GM10248 (cell line): Measurements from ENCODE around the gene RSRC1.

ENCODE experiments used
- CTCF ChIA-PET: fragments of 300-600 bp; sonication (Branson Sonifier 250); formaldehyde crosslinking; extraction: SDS; loops from one replicate; lab custom pipeline; 2021; ENCODE audit warnings: antibody characterized with exemption; lab: Yijun Ruan, JAX
- POLR2A ChIA-PET: fragments of 350-650 bp; sonication (Branson Sonifier 250); formaldehyde crosslinking; extraction: SDS; loops from one replicate; lab custom pipeline; 2020; ENCODE audit warnings: antibody characterized with exemption; lab: Yijun Ruan, JAX
- DNase-seq: peaks from one replicate; pipeline ENCODE4 v3.0.0; 2012; ENCODE audit errors: extremely low spot score
- CTCF ChIP-seq: IDR thresholded peaks from 2 replicates; pipeline ENCODE4 v1.5.1; 2012; ENCODE audit warnings: mild to moderate bottlenecking, low read depth; ENCODE audit errors: extremely low read depth, missing control alignments, control extremely low read depth

RSRC1 gene

GRCh38 chr3:158185711-158186110, 75.8 kb downstream of the RSRC1 start:
- CTCF ChIA-PET: no interaction called here
- TF ChIP-seq CTCF: no peak
- POLR2A ChIA-PET: no interaction called here
- DNase-seq: no peak

DNA sequence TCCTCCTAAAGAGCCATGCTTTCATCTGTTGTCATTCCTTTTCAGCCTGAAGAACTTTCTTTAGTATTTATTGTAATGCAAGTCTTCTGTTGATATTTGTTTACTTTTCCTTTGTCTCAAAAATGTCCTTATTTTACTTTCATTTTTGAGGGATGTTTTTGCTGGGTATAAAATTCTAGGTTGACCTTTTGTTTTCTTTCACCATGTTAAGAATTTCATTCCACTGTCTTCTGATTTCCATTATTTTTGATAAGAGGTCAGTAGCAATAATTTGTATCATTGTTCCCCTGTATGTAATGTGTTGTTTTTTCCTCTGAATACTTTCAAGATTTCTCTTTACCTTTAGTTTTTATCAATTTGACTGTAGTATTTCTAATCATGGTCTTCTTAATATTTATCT, 91.1 kb downstream of the RSRC1 start:
- DNase-seq: no peak
- ChIA-PET CTCF (no interaction called here), POLR2A (no interaction called here)
- TF ChIP-seq CTCF: no peak

- CTCF ChIA-PET: no interaction called here
- no peak for DNase-seq
- POLR2A ChIA-PET: no interaction called here
- TF ChIP-seq CTCF: no peak
These were observed 95.4 kb downstream of the RSRC1 start for GRCh38 chr3:158205324-158205723.

- CTCF ChIA-PET: interaction anchor here (1.0 kb wide), 1 partner anchor 14 kb away, joined by 3 read pairs; no protein-coding TSS in a partner anchor
- no peak for TF ChIP-seq CTCF
- POLR2A ChIA-PET: no interaction called here
- DNase-seq: no peak
These were observed 96.1 kb downstream of the RSRC1 start for GRCh38 chr3:158205994-158206393.

- ChIA-PET CTCF (no interaction called here), POLR2A (no interaction called here)
- TF ChIP-seq CTCF: no peak
- DNase-seq: no peak
These were observed 100.2 kb downstream of the RSRC1 start for GRCh38 chr3:158210067-158210466.

GRCh38 chr3:158213461-158213860, 103.6 kb downstream of the RSRC1 start:
- ChIA-PET POLR2A (no interaction called here), CTCF (no interaction called here)
- no peak for DNase-seq
- TF ChIP-seq CTCF: no peak

DNA sequence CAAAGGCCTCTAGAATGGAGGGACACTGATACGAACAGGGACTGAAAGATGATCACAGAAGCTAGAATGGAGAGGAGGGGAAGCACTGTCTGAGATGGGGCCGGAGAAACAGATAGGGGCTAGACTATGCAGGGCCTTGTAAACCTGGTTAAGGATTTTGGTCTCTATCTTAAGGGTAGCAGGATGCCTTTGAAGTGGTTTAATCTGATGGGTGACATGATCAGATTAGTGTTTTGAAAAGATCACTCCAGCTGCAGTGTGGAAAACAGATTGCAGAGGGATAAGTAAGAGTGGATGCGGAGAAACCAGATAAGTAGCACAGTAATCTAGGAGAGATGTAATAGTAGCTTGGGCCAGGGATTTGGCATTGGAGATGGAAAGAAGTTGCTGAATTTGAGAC, 108.1 kb downstream of the RSRC1 start:
- TF ChIP-seq CTCF: no peak
- ChIA-PET CTCF (no interaction called here), POLR2A (no interaction called here)
- no peak for DNase-seq
